Stimulated activated CD8-positive, alpha-beta memory T cell treated with anti-CD3 and anti-CD28 coated beads, Interleukin-15, amount 100 ng/mL, for 4 hours (primary cell): ENCODE measurements around the gene HOXD8.

Experiments used
- DNase-seq, 2 donors: peaks; one replicate each; pipeline ENCODE4 v3.0.0-alpha.2; 2020; ENCODE audit warnings: low read depth in 2 of 2

Gene HOXD8

GRCh38 chr2:176159663-176160250 lies 30.3 kb downstream of the HOXD8 start:
- DNase-seq = no peak

- DNase-seq = no peak
These were observed 30.9 kb downstream of the HOXD8 start for GRCh38 chr2:176160251-176160985.

GRCh38 chr2:176160986-176161824 lies 31.7 kb downstream of the HOXD8 start:
- no peak for DNase-seq

- DNase-seq = no peak
These were observed 32.5 kb downstream of the HOXD8 start for GRCh38 chr2:176161825-176162626.

- DNase-seq = no peak
These were observed 33.6 kb downstream of the HOXD8 start for GRCh38 chr2:176162911-176163671.

GRCh38 chr2:176163672-176164056 lies 34.2 kb downstream of the HOXD8 start:
- DNase-seq = no peak

GRCh38 chr2:176164201-176164600 lies 34.7 kb downstream of the HOXD8 start:
- no peak for DNase-seq

- no peak for DNase-seq
These were observed 35.3 kb downstream of the HOXD8 start for GRCh38 chr2:176164611-176165369.

- no peak for DNase-seq
These were observed 36.0 kb downstream of the HOXD8 start for GRCh38 chr2:176165370-176166050.

GRCh38 chr2:176166272-176166671 lies 36.8 kb downstream of the HOXD8 start:
- no peak for DNase-seq

GRCh38 chr2:176167398-176167797 lies 37.9 kb downstream of the HOXD8 start:
- DNase-seq = no peak

- no peak for DNase-seq
These were observed 39.7 kb downstream of the HOXD8 start for GRCh38 chr2:176169181-176169580.

GRCh38 chr2:176169711-176170110 lies 40.2 kb downstream of the HOXD8 start:
- no peak for DNase-seq

GRCh38 chr2:176170602-176171305 lies 41.2 kb downstream of the HOXD8 start:
- DNase-seq = no peak

- DNase-seq = no peak
These were observed 42.0 kb downstream of the HOXD8 start for GRCh38 chr2:176171351-176172006.

- DNase-seq = no peak
These were observed 42.7 kb downstream of the HOXD8 start for GRCh38 chr2:176172007-176172894.

- no peak for DNase-seq
These were observed 43.5 kb downstream of the HOXD8 start for GRCh38 chr2:176172895-176173566.
